ENCODE results near the gene CACNG6.

CACNG6 gene

GRCh38 chr19:54047616-54048015, 56.2 kb downstream of the CACNG6 start:
- no peak for DNase-seq
